ENCODE data around the gene PLCL1. TPM values are rescaled to one million over a fixed set of nuclear protein-coding genes. Genes with fewer than 3 reads are reported as not detected.

Gene PLCL1
- polyA plus RNA-seq, 1 of the 3 experiments (the other 2 are of a cell fraction): 7.7 TPM

DNA sequence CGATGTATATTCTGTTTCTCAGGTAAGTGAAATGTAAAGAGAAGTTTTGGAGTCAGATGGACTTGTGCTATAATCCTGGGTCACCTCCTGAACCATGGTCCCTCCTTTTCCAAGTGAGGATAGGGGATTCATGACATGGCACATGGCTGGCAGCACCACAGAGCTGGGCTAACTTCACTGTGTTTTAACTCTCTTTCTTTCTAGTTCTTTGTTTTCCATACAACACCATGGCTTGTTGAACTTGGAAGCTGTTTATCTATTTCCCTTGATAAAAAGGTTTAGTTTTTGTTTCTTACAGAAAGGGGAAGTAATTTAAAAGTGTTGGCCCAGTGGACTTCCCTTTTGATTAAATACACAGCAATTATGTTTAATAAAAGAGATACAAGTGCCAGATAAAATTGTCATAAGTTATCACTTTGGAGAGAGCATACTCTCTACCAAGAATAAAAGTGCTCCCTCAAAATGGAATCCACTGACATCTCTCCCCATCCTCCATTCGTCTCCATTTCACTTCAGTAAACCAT is 90.4 kb downstream of the PLCL1 start:
- H3K27me3 ChIP-seq (ENCODE audit: insufficient read depth): no peaks in the 10 kb centered on the region

DNA sequence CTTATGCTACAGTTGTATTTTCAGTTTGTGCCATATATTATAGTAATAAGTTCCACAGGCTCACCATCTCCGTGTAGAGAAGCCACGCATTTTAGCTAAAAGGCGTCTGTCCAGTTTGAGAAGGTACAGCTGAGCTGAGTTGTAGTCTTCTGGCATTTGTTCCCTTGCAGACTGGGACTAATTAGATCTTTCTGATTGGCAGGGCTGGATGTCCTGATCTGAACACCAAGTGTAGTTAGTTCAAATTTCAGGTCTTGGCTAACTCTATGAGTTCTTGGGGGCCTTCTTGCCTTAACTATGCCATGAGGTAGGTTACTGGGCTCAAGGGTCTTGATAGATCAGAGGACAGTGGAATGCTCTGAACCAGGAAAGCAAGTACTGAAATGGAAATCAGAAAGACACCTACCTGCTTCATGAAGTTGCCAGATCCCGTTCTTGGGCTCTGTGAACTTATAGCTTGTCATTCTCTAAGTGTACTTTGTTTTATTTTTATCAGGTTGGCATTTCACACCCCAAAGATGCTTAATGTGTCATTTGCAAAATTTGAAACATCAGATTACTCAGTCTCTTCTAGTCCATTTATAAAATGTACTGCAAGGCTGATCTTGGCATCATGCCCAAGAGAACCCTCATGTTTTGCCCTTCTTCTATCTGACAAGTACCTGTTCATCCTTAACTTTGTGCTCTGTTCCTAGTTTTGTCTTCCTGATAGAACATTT is 93.7 kb downstream of the PLCL1 start:
- 86% methylated on average over 4 of the region's 4 CpGs for WGBS (ENCODE audit: low lambda C conversion rate)
- Histone ChIP-seq H3K4me3 (ENCODE audit: low read depth in 2 of 2, low read length in 1 of 2) (no peak overlapping the region), H3K36me3 (replicated peaks in 1 of 2; ENCODE audit: control insufficient read depth in 1 of 2, insufficient read depth in 2 of 2, low read length in 1 of 2) (no peaks in the 10 kb centered on the region), H3K79me2 (ENCODE audit: insufficient read depth) (peaks cover 11% of the 10 kb centered on the region; the same call in 1 of the 2 replicates), H3K9ac (no peak overlapping the region), H3F3A (replicated peaks; ENCODE audit: insufficient read depth) (peaks cover 13% of the 10 kb centered on the region), H3K9me2 (no peaks in the 10 kb centered on the region), H3K27me3 (ENCODE audit: insufficient read depth) (no peaks in the 10 kb centered on the region), H4K20me1 (ENCODE audit: insufficient read depth) (no peaks in the 10 kb centered on the region), H3K4me1 (ENCODE audit: control insufficient read depth in 1 of 2, insufficient read depth in 2 of 2, low read depth in 1 of 2, low read length in 1 of 2) (peaks cover 7 to 17% of the 10 kb centered on the region in 2 experiments; a peak in 3 of 4 replicates), H3K9me3 (no peaks in the 10 kb centered on the region), H3K27ac (ENCODE audit: low read depth in 2 of 2, low read length in 1 of 2) (no peak overlapping the region), H3K4me2 (no peak overlapping the region), H2AFZ (ENCODE audit: low read depth) (no peak overlapping the region)
- DNase-seq: no peak
- ChIA-PET CTCF (no interaction called here), POLR2A (no interaction called here)
- TF ChIP-seq RXRA (IDR thresholded peaks at IDR 0.05; ENCODE audit: borderline replicate concordance, low read depth) (no peak), RAD21 (IDR thresholded peaks at IDR 0.05; ENCODE audit: low read length) (no peak), USF2 (IDR thresholded peaks at IDR 0.05; ENCODE audit: borderline replicate concordance, low read depth, low read length) (no peak), REST (IDR thresholded peaks at IDR 0.05; ENCODE audit: low read depth, low read length) (no peak), MEF2A (IDR thresholded peaks at IDR 0.05; ENCODE audit: borderline replicate concordance, low read depth) (no peak), NRF1 (IDR thresholded peaks at IDR 0.05; ENCODE audit: low read depth, low read length) (no peak), RCOR1 (IDR thresholded peaks at IDR 0.05; ENCODE audit: low read length) (no peak), ZBTB33 (IDR thresholded peaks at IDR 0.05; ENCODE audit: borderline replicate concordance, low read depth) (no peak), TEAD4 (IDR thresholded peaks at IDR 0.05; ENCODE audit: borderline replicate concordance, insufficient read depth) (no peak), TAF1 (IDR thresholded peaks at IDR 0.05; ENCODE audit: borderline replicate concordance, low read depth, low read length) (no peak)
- TF ChIP-seq, protein P1, sequence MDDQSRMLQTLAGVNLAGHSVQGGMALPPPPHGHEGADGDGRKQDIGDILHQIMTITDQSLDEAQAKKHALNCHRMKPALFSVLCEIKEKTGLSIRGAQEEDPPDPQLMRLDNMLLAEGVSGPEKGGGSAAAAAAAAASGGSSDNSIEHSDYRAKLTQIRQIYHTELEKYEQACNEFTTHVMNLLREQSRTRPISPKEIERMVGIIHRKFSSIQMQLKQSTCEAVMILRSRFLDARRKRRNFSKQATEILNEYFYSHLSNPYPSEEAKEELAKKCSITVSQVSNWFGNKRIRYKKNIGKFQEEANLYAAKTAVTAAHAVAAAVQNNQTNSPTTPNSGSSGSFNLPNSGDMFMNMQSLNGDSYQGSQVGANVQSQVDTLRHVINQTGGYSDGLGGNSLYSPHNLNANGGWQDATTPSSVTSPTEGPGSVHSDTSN (IDR thresholded peaks at IDR 0.05): no peak

More for the DNA sequence above, 90.4 kb downstream of the PLCL1 start:
- ChIA-PET POLR2A (no interaction called here), CTCF (no interaction called here)
- Histone ChIP-seq H3K79me2 (ENCODE audit: insufficient read depth) (peaks cover 17% of the 10 kb centered on the region; the same call in 1 of the 2 replicates), H3K9ac (no peak overlapping the region), H4K20me1 (ENCODE audit: insufficient read depth) (no peaks in the 10 kb centered on the region), H3K27ac (ENCODE audit: low read depth in 2 of 2, low read length in 1 of 2) (no peak overlapping the region), H3K4me2 (no peak overlapping the region), H3K4me3 (ENCODE audit: low read depth in 2 of 2, low read length in 1 of 2) (no peak overlapping the region), H2AFZ (ENCODE audit: low read depth) (no peak overlapping the region), H3K36me3 (replicated peaks in 1 of 2; ENCODE audit: control insufficient read depth in 1 of 2, insufficient read depth in 2 of 2, low read length in 1 of 2) (peaks cover 0 to 4% of the 10 kb centered on the region in 2 experiments), H3K9me2 (no peaks in the 10 kb centered on the region), H3K4me1 (ENCODE audit: control insufficient read depth in 1 of 2, insufficient read depth in 2 of 2, low read depth in 1 of 2, low read length in 1 of 2) (peaks cover 1 to 7% of the 10 kb centered on the region in 2 experiments; a peak in 3 of 4 replicates), H3F3A (replicated peaks; ENCODE audit: insufficient read depth) (peaks cover 7% of the 10 kb centered on the region), H3K9me3 (no peaks in the 10 kb centered on the region)
- 52% methylated on average over 2 of the region's 2 CpGs for WGBS (ENCODE audit: low lambda C conversion rate)
- no peak for TF ChIP-seq TEAD4 (IDR thresholded peaks at IDR 0.05; ENCODE audit: borderline replicate concordance, insufficient read depth)
- no peak for TF ChIP-seq CTCF (IDR thresholded peaks at IDR 0.05)
- DNase-seq: no peak

Measured in SK-N-SH (cell line).